ENCODE data around the gene ASTN2.
"Not testable (repeated sequence)": the region's sequence is repeated elsewhere in the genome, so short reads cannot be mapped to it uniquely, and the experiment has no call there.

ASTN2 gene

GRCh38 chr9:116461632-116462031, 953.2 kb downstream of the ASTN2 start:
- TF ChIP-seq CTCF (IDR thresholded peaks at IDR 0.05), result no peak
- H3K27ac ChIP-seq, result no peak overlapping the region
- H3K4me3 ChIP-seq, result no peak overlapping the region
- DNase-seq (ENCODE audit: low spot score), result no peak

DNA sequence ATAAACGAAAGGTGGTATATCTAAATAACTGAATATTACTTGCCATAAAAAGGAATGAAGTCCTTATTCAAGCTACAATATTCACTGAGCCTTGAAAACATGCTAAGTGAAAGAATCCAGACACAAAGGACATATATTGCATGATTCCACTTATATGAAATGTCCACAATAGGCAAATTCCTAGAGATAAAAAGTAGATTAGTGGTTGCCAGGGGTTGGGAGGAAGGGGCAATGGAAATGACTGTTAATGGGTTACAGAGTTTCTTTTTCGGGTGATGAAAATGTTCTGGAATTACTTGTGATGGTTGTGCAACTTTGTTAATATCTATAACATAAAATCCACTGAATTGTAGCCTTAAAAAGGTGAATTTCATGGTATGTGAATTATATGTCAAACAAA, 954.8 kb downstream of the ASTN2 start:
- DNase-seq (ENCODE audit: low spot score), result no peak
- H3K27ac ChIP-seq, result no peak overlapping the region
- no peak for TF ChIP-seq CTCF (IDR thresholded peaks at IDR 0.05)
- H3K4me3 ChIP-seq, result no peak overlapping the region

DNA sequence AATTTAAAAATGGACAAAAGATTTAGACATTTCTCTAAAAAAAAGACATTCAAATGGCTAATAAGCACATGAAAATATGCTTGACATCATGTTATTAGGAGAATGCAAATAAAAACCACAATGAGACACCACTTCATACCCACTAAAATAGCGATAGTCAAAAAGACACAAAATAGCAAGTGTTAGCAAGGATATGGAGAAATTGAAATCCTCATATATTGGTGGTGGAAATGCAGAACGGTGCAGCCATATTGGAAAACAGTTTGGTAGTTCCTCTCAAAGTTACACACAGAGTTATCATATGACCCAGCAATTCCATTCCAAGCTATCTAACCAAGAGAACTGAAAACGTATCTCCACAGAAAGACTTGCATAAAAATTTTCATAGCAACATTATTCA, 955.3 kb downstream of the ASTN2 start:
- no peak for TF ChIP-seq CTCF (IDR thresholded peaks at IDR 0.05)
- DNase-seq (ENCODE audit: low spot score), result no peak
- no peak overlapping the region for H3K4me3 ChIP-seq
- no peak overlapping the region for H3K27ac ChIP-seq

DNA sequence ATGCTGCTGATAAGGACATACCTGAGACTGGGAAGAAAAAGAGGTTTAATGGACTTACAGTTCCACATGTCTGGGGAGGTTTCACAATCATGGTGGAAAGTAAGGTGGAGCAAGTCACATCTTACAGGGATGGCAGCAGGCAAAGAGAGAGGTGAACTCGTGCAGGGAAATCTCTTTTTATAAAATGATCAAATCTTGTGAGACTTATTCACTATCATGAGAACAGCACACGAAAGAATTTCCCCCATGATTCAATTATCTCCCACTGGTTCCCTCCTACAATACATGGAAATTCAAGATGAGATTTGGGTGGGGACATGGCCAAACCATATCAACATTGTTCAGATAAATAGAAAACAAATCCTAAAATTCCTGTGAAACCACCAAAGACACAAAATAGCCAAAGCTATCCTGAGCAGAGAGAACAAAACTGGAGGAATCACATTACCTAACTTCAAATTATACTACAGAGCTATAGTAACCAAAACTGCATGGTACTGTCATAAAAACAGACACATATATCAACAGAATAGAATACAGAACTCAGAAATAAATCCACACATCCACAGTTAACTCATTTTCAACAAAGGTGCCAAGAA, 958.3 kb downstream of the ASTN2 start:
- DNase-seq (ENCODE audit: low spot score), result no peak
- TF ChIP-seq CTCF (IDR thresholded peaks at IDR 0.05), result no peak
- no peak overlapping the region for H3K4me3 ChIP-seq
- no peak overlapping the region for H3K27ac ChIP-seq

- H3K4me3 ChIP-seq; H3K27ac ChIP-seq; DNase-seq (ENCODE audit: low spot score): not testable (repeated sequence)
Observed at GRCh38 chr9:116454539-116454938, 960.3 kb downstream of the ASTN2 start.

DNA sequence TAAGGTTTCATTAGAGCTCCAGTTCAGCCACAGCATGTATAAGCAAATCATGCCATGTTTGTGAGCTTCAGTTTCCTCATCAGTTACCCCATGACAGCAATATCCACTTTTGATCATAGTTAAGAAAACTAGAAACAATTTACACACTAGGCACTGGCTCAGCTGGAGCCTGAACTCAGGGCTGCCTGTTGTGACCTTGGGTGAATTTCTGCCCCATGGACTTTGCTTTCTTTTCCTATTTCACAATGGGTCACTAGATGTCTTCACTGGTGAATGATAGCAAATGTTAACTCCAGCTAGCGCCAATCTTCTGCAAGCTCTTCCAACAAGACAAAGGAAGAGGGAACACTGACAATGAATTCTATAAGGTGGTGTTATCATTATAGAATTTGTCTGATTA, 961.1 kb downstream of the ASTN2 start:
- TF ChIP-seq CTCF (IDR thresholded peaks at IDR 0.05), result no peak
- Histone ChIP-seq H3K27ac (no peak overlapping the region), H3K4me3 (no peak overlapping the region)
- no peak for DNase-seq (ENCODE audit: low spot score)

GRCh38 chr9:116452634-116453033, 962.2 kb downstream of the ASTN2 start:
- TF ChIP-seq CTCF (IDR thresholded peaks at IDR 0.05), result no peak
- DNase-seq (ENCODE audit: low spot score), result no peak
- H3K27ac ChIP-seq, result no peak overlapping the region

GRCh38 chr9:116452227-116452626, 962.6 kb downstream of the ASTN2 start:
- Histone ChIP-seq H3K4me3 (no peak overlapping the region), H3K27ac (no peak overlapping the region)
- no peak for TF ChIP-seq CTCF (IDR thresholded peaks at IDR 0.05)
- no peak for DNase-seq (ENCODE audit: low spot score)

More at GRCh38 chr9:116452634-116453033, 962.2 kb downstream of the ASTN2 start:
- no peak overlapping the region for H3K4me3 ChIP-seq
